Smooth muscle cell (in vitro differentiated cells): ENCODE data around the gene TSPAN13. TPM values are rescaled to one million over a fixed set of nuclear protein-coding genes. Genes with fewer than 3 reads are reported as not detected.

Experiments used
- DNase-seq: peaks from one replicate; lab custom pipeline; 2025; ENCODE audit not compliant: unreplicated experiment; lab: John Stamatoyannopoulos, UW
- H2AFZ ChIP-seq: fragments of 200-600 bp; sonication (generic); 2 replicates; pipeline ENCODE4 v1.6.0; 2016; ENCODE audit warnings: antibody characterized with exemption, low read depth, mild to moderate bottlenecking
- H3F3A ChIP-seq: fragments of 200-600 bp; sonication (generic); 2 replicates; pipeline ENCODE4 v1.6.0; 2017; ENCODE audit warnings: antibody characterized with exemption, low read depth
- H3K27ac ChIP-seq: fragments of 200-600 bp; sonication (generic); 2 replicates; pipeline ENCODE4 v1.5.1; 2016; ENCODE audit warnings: low read depth, mild to moderate bottlenecking
- H3K27me3 ChIP-seq: fragments of 200-600 bp; sonication (generic); 2 replicates; pipeline ENCODE4 v1.6.1; 2016; ENCODE audit warnings: low read depth, mild to moderate bottlenecking
- H3K36me3 ChIP-seq: fragments of 200-600 bp; sonication (generic); 2 replicates; pipeline ENCODE4 v1.5.1; 2016; ENCODE audit warnings: low read depth
- H3K4me1 ChIP-seq: fragments of 200-600 bp; sonication (generic); 2 replicates; pipeline ENCODE4 v1.5.1; 2016; ENCODE audit warnings: low read depth
- H3K4me2 ChIP-seq: fragments of 200-600 bp; sonication (generic); 2 replicates; pipeline ENCODE4 v1.6.0; 2016; ENCODE audit warnings: mild to moderate bottlenecking
- H3K4me3 ChIP-seq: fragments of 200-600 bp; sonication (generic); 2 replicates; pipeline ENCODE4 v1.5.1; 2016; ENCODE audit warnings: mild to moderate bottlenecking
- H3K79me2 ChIP-seq: fragments of 200-600 bp; sonication (generic); 2 replicates; pipeline ENCODE4 v1.6.0; 2016; ENCODE audit warnings: low read depth, mild to moderate bottlenecking
- H3K9ac ChIP-seq: fragments of 200-600 bp; sonication (generic); 2 replicates; pipeline ENCODE4 v1.6.0; 2016; ENCODE audit warnings: low read depth
- H3K9me3 ChIP-seq: fragments of 200-600 bp; sonication (generic); replicated peaks from 2 replicates; pipeline ENCODE4 v1.5.1; 2016; ENCODE audit warnings: low read depth
- H4K20me1 ChIP-seq: fragments of 200-600 bp; sonication (generic); 2 replicates; pipeline ENCODE4 v1.6.0; 2016; ENCODE audit warnings: low read depth
- CTCF ChIP-seq: fragments of 200-600 bp; sonication (generic); IDR thresholded peaks from 2 replicates; pipeline ENCODE4 v1.5.1; 2017; ENCODE audit warnings: borderline replicate concordance, mild to moderate bottlenecking, antibody characterized with exemption; ENCODE audit not compliant: insufficient read depth, poor library complexity, severe bottlenecking
- WGBS: methylation state at CpG from one replicate; pipeline ENCODE4 v1.1.7; 2016; ENCODE audit warnings: low lambda C conversion rate; 5-methylcytosine and 5-hydroxymethylcytosine counted together
- polyA plus RNA-seq: library from polyadenylated mRNA; unstranded; fragments of >200 nt; fragmentation: Nextera tagmentation; extraction: Ambion mirVana; gene quantifications from 2 replicates; pipeline ENCODE4 v1.2.1, GENCODE V29; 2016
- total RNA-seq: library from RNA; depleted of rRNA; stranded (reverse); fragments of >200 nt; gene quantifications from 2 replicates; pipeline ENCODE4 v1.2.3, GENCODE V29; 2014

TSPAN13 gene
- total and polyA plus RNA-seq, 2 experiments from 2014 or later: 103 to 142 TPM

GRCh38 chr7:16732828-16733227 is 20.7 kb upstream of the TSPAN13 start:
- no peak overlapping the region for H2AFZ ChIP-seq
- WGBS: 94% methylated on average over 4 of the region's 4 CpGs
- H3K36me3 ChIP-seq: no peaks in the 10 kb centered on the region
- H3K4me3 ChIP-seq: no peak overlapping the region
- no peaks in the 10 kb centered on the region for H3K9me3 ChIP-seq
- no peaks in the 10 kb centered on the region for H4K20me1 ChIP-seq
- H3K4me1 ChIP-seq: peaks cover 9% of the 10 kb centered on the region
- TF ChIP-seq CTCF: no peak
- no peaks in the 10 kb centered on the region for H3K27me3 ChIP-seq
- no peak overlapping the region for H3K9ac ChIP-seq
- peaks cover 2% of the 10 kb centered on the region for H3F3A ChIP-seq
- no peak overlapping the region for H3K27ac ChIP-seq
- H3K4me2 ChIP-seq: no peak overlapping the region
- H3K79me2 ChIP-seq: no peaks in the 10 kb centered on the region
- no peak for DNase-seq

- no peak overlapping the region for H3K27ac ChIP-seq
- no peaks in the 10 kb centered on the region for H3K9me3 ChIP-seq
- peaks cover 9% of the 10 kb centered on the region for H3K4me1 ChIP-seq
- no peaks in the 10 kb centered on the region for H3K36me3 ChIP-seq
- no peaks in the 10 kb centered on the region for H3K79me2 ChIP-seq
- peaks cover 17% of the 10 kb centered on the region for H3F3A ChIP-seq
- H3K4me2 ChIP-seq: no peak overlapping the region
- no peaks in the 10 kb centered on the region for H4K20me1 ChIP-seq
- no peak overlapping the region for H3K9ac ChIP-seq
- WGBS: 93% methylated on average over 7 of the region's 7 CpGs
- no peak for TF ChIP-seq CTCF
- no peak for DNase-seq
- H2AFZ ChIP-seq: no peak overlapping the region
- no peak overlapping the region for H3K4me3 ChIP-seq
- no peaks in the 10 kb centered on the region for H3K27me3 ChIP-seq
Measured at GRCh38 chr7:16734148-16734726, 19.3 kb upstream of the TSPAN13 start.

- H3K27ac ChIP-seq: no peak overlapping the region
- no peaks in the 10 kb centered on the region for H3K36me3 ChIP-seq
- no peak overlapping the region for H3K4me3 ChIP-seq
- H3K9me3 ChIP-seq: no peaks in the 10 kb centered on the region
- no peaks in the 10 kb centered on the region for H3K27me3 ChIP-seq
- peaks cover 18% of the 10 kb centered on the region for H3F3A ChIP-seq
- no peak for DNase-seq
- H4K20me1 ChIP-seq: no peaks in the 10 kb centered on the region
- H3K9ac ChIP-seq: no peak overlapping the region
- H3K4me2 ChIP-seq: no peak overlapping the region
- peaks cover 9% of the 10 kb centered on the region for H3K4me1 ChIP-seq
- 72% methylated on average over 4 of the region's 4 CpGs for WGBS
- no peaks in the 10 kb centered on the region for H3K79me2 ChIP-seq
- peak overlapping the region; percentile 4 for H2AFZ ChIP-seq
- TF ChIP-seq CTCF: no peak
Measured at GRCh38 chr7:16735020-16735419, 18.5 kb upstream of the TSPAN13 start.

GRCh38 chr7:16738011-16738688 is 15.4 kb upstream of the TSPAN13 start:
- Histone ChIP-seq H3K9ac (no peak overlapping the region), H3K27ac (peak overlapping the region; percentile 64), H4K20me1 (no peaks in the 10 kb centered on the region), H3F3A (peaks cover 18% of the 10 kb centered on the region), H3K4me3 (no peak overlapping the region), H3K4me2 (no peak overlapping the region), H3K27me3 (no peaks in the 10 kb centered on the region), H3K9me3 (no peaks in the 10 kb centered on the region), H3K4me1 (peaks cover 16% of the 10 kb centered on the region), H3K36me3 (no peaks in the 10 kb centered on the region), H3K79me2 (no peaks in the 10 kb centered on the region), H2AFZ (no peak overlapping the region)
- DNase-seq: no peak
- WGBS: 45% methylated on average over 5 of the region's 5 CpGs
- no peak for TF ChIP-seq CTCF
